ENCODE results near the gene FMO2. TPM values are rescaled to one million over a fixed set of nuclear protein-coding genes. Genes with fewer than 3 reads are reported as not detected.

Gene FMO2
- total RNA-seq, 4 donors from 2014 or later, result 1.9 to 74.4 (median 29.4) TPM

DNA sequence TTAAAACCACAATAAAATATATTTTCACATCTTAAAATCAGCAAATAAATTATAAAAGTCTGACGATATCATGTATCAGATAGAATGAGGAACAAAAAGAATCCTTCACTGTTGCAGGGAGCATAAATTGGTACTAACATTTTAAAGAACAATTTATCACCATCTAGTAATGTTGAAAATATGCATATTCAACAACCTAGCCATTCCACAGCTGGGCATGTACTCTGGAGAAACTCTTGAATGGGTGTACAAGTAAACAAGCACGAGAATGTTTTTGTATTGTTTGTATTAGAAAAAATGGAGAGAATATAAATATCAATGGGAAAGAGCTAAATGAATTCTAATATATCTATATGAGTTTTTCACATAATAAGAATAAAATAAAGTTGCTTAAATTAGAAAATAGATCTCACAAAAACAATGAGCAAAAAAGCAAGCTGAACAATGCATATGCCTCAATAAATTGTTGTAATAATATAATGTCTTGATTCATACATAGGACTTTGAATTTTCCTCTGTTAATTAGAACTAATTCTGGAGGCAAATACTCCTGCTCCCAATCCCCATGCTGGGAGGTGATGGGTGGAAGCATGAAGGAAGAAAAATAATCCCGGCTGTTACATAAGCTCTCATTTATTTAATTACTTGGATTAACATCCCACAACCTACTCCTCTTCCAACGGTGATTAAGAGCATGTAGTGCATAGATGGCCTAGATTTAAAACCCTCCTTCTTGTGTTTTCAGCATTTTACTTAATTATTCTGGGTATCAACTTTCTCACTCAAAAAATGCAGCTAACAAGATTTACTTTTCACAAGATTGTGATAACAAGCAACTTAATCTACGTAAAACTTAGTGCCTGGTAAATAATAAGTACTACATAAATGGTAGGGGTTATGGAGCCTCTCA is 5.5 kb upstream of the FMO2 start:
- no peak overlapping the region for H3K27ac ChIP-seq
- DNase-seq, result no peak
- H3K4me1 ChIP-seq, result no peaks in the 10 kb centered on the region
- H3K36me3 ChIP-seq, result no peaks in the 10 kb centered on the region
- intact Hi-C loops (cut with DNase I; ENCODE audit: low total_unique reads), result no loop called here
- H3K9me3 ChIP-seq, result no peaks in the 10 kb centered on the region
- no peak overlapping the region for H3K4me3 ChIP-seq
- TF ChIP-seq POLR2A (IDR thresholded peaks at IDR 0.05), result no peak
- TF ChIP-seq, protein P1, sequence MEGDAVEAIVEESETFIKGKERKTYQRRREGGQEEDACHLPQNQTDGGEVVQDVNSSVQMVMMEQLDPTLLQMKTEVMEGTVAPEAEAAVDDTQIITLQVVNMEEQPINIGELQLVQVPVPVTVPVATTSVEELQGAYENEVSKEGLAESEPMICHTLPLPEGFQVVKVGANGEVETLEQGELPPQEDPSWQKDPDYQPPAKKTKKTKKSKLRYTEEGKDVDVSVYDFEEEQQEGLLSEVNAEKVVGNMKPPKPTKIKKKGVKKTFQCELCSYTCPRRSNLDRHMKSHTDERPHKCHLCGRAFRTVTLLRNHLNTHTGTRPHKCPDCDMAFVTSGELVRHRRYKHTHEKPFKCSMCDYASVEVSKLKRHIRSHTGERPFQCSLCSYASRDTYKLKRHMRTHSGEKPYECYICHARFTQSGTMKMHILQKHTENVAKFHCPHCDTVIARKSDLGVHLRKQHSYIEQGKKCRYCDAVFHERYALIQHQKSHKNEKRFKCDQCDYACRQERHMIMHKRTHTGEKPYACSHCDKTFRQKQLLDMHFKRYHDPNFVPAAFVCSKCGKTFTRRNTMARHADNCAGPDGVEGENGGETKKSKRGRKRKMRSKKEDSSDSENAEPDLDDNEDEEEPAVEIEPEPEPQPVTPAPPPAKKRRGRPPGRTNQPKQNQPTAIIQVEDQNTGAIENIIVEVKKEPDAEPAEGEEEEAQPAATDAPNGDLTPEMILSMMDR (IDR thresholded peaks at IDR 0.05), result no peak
- H3K27me3 ChIP-seq, result no peaks in the 10 kb centered on the region

DNA sequence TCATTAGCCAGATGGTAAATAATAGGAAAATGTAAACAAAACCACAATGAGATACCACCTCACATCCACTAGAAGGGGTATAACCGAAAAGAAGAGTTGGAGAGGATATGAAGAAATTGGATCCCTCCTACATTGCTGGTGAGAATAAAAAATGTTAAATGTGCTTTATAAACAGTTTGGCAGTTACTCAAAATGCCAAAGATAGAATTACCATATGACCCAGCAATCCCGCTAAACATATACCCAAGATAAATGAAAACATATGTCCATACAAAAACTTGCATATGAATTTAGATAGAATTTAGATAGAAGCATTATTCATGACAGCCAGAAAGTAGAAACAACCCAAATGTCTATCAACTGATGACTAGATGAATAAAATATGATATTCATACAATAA is 4.4 kb upstream of the FMO2 start:
- H3K36me3 ChIP-seq, result no peaks in the 10 kb centered on the region
- no peak overlapping the region for H3K4me3 ChIP-seq
- no peaks in the 10 kb centered on the region for H3K27me3 ChIP-seq
- no peak overlapping the region for H3K27ac ChIP-seq
- no peak for TF ChIP-seq POLR2A (IDR thresholded peaks at IDR 0.05)
- TF ChIP-seq, protein P1 (IDR thresholded peaks at IDR 0.05), result no peak
- intact Hi-C loops (cut with DNase I; ENCODE audit: low total_unique reads), result no loop called here
- H3K9me3 ChIP-seq, result no peaks in the 10 kb centered on the region
- no peaks in the 10 kb centered on the region for H3K4me1 ChIP-seq
- DNase-seq, result no peak

DNA sequence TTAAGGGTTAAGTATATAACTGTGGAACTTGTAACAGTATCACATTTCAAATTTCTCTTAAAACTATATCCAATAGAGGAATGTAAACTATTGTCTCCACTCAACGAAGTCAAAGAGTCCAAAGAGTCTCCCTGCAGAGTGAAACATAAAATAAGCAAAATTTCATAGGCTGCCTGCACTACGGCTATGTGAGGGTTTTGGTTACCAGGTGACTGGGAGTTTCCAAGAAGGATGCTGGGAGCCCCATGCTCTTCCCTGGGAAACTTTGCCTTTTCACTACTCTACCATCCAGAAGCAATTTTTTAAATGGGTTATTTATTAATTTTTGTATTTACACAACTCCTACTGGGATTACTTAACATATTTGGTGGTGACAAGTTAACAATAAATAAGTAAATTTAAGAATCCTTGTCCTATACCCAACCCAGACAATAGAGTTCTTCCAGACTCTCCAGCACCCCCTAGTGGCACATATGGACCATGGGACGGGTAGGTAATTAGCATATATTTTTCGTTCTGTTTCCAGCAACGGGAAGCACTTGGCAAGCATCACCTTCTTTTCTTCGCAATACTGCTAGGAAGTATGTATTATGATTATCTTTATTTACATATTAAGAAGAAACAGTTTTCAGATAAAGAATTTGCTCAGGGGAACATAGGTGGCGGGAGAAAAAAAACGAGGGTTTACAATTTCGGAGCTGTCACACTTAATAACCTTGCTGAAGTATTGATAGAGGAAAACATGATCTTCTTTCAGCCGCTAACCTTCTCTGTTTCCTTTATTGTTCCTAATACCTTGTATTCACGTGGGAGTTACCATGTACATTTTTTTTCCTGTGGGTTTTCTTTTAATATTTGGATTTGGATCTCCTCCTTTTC is 3.5 kb downstream of the FMO2 start:
- H3K27me3 ChIP-seq, result no peaks in the 10 kb centered on the region
- H3K4me3 ChIP-seq, result no peak overlapping the region
- peak; percentile 25 to 62 for DNase-seq
- H3K9me3 ChIP-seq, result no peaks in the 10 kb centered on the region
- no peaks in the 10 kb centered on the region for H3K36me3 ChIP-seq
- intact Hi-C loops (cut with DNase I; ENCODE audit: low total_unique reads), result no loop called here
- TF ChIP-seq, protein P1 (IDR thresholded peaks at IDR 0.05), result peak; percentile 51 to 62 (median 56)
- TF ChIP-seq POLR2A (IDR thresholded peaks at IDR 0.05), result no peak
- no peaks in the 10 kb centered on the region for H3K4me1 ChIP-seq
- H3K27ac ChIP-seq, result peak overlapping the region in 1 of 2 donors; percentile 9

DNA sequence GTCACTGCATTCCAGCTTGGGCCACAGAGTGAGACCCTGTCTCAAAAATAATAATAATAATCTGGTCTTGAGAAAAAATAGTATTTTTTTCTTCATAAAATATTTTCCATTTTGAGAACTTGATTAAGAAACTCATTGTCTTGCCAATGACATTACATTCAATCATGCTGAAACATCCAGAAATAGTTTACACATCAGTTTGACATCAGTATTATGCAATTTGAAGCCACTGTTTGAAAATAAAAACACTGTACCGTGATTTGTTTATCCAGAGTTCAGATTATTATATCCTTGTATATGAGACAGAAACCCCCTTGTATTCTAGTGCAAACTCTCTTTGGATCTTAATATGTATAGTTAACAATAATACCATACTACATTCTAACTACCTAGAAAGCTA is 6.9 kb downstream of the FMO2 start:
- DNase-seq, result no peak
- Histone ChIP-seq H3K36me3 (no peaks in the 10 kb centered on the region), H3K27me3 (no peaks in the 10 kb centered on the region), H3K4me3 (no peak overlapping the region), H3K4me1 (no peaks in the 10 kb centered on the region), H3K27ac (no peak overlapping the region), H3K9me3 (no peaks in the 10 kb centered on the region)
- TF ChIP-seq, protein P1 (IDR thresholded peaks at IDR 0.05), result no peak
- TF ChIP-seq POLR2A (IDR thresholded peaks at IDR 0.05), result no peak
- intact Hi-C loops (cut with DNase I; ENCODE audit: low total_unique reads), result no loop called here

DNA sequence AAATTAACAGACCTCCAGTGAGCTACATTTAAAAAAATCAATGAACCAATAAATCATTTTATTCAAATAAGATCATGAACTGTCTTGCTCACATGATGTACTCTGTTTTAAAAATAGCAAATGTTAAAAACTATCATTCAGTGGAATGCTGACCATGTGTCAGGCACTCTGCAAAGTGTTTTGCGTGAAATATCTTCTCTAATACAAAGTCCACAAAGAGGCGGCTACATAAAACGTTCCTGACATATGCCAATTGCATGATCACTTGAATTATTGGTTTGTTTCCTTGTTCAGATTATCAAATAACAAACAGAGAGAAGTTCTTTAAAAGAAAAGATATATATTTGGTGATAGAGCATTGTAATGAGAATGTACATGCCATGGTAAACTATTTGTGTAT is 10.7 kb downstream of the FMO2 start:
- no peak for DNase-seq
- intact Hi-C loops (cut with DNase I; ENCODE audit: low total_unique reads), result no loop called here
- Histone ChIP-seq H3K36me3 (no peaks in the 10 kb centered on the region), H3K27me3 (no peaks in the 10 kb centered on the region), H3K4me3 (no peak overlapping the region), H3K27ac (no peak overlapping the region), H3K9me3 (no peaks in the 10 kb centered on the region), H3K4me1 (no peaks in the 10 kb centered on the region)
- no peak for TF ChIP-seq POLR2A (IDR thresholded peaks at IDR 0.05)
- TF ChIP-seq, protein P1 (IDR thresholded peaks at IDR 0.05), result no peak
